Glomerular visceral epithelial cell (primary cell): Measurements from ENCODE around the gene C4orf50.

Experiments
- DNase-seq: peaks from one replicate; pipeline ENCODE4 v3.0.0-alpha.2; 2016; ENCODE audit errors: extremely low spot score

C4orf50 gene

DNA sequence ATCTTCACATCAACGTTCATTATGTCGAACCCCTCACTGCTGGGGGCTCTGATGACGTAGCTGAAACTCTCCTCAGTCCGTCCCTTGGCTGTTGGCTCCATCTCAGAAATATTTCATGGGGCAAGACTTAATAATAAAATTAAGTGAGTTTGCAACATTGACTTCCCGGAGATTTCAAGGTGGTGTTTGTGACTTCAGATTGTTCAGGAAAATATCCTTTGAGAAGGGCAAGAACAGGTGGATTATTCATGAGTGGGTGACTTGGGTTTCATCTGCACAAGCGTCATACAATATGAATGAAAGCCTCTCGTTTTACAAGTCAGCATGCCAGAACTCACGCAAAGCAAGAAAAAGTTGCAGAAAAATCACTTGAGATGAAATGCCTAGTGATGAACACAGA lies at the start of gene C4orf50:
Gene C4orf50, minus strand, starts transcription at position 101 of the 400 bp plus-strand sequence.
- DNase-seq, result no peak

DNA sequence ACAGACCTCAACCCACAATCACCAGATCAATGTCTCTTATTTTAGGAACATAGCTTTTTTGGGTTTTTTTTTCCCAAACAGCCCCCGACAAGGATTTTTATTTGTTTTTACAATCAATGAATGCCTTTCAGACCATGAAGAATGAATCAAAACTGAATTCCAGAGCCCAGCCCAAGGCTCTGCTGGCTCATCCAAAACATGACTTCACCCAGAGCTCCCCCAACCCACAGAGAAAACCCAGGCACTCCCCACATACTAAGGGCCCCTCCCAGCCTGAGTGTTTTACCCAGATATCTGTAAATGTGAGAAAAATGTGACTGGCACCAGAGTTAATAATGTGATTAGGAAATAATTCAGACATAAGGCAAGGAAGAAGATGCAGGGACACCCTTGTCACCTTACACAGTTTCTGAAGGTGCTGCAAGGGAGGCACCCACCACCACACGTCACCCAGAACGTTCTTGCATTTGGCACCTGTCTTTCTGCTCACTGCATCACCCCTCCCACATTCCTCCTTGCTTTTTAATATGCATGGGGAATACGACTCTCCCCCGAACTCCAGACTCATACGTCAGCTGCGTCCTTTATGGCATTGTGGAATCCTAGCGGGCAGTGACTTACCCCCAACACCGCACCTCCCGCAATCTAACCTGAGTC lies 47.8 kb upstream of the C4orf50 start:
- DNase-seq, result no peak

DNA sequence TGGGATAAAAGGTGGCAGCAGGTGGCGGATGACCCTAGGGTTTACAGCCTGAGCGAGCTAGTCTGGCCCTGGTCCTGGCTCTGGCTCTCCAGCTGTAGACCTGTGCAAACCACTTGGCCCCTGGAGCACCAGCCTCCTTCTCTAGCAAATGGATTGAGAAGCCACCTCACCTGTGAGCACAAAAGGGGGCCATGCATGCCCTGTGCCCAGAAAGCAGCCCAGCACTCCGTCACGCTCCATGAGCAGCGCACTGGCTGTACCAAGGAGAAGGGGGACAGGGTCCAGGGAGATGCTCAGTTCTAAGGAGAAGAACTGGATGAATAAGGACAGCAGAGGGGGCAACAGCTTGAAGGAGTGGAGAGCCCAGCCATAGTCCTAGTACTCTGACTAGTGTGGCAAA lies 46.9 kb upstream of the C4orf50 start:
- DNase-seq, result no peak

DNA sequence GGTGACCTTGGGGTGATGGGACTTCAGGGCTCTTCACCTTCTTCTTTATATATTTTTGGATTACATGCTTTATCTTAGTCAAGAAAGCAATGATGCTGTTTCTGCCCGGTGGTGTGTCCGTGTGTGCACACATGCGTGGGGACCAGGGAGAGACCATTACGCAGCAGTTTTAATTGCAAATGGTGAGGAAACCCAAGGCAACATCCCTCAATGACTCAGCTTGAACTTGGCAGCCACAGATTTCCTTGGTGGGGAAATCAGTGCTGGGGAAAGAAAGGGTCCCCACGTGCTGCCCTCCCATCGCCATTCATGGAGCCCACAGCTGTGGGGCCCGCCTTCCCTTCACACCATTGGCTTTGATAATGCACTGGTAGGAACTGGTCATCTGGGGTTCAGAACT lies 46.2 kb upstream of the C4orf50 start:
- no peak for DNase-seq

DNA sequence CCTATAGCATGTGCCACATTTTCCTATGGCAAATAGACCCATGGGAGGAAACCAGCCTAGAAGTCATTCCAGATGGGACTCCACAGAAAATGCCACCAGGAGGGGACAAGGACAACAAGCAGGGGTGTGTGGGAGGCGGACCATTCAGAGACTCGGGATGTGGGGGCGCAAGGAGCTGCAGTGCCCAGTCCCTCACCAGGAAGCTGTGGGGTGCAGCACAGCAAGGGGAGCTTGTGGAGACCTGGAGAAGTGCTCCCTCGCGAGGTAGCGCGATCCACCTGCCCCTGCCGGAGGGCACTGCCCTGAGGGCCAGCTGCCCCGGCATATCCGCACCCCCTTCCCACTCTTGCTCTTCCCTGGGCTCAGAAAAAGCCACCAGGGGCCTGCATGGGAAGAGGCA lies 45.5 kb upstream of the C4orf50 start:
- DNase-seq, result no peak

DNA sequence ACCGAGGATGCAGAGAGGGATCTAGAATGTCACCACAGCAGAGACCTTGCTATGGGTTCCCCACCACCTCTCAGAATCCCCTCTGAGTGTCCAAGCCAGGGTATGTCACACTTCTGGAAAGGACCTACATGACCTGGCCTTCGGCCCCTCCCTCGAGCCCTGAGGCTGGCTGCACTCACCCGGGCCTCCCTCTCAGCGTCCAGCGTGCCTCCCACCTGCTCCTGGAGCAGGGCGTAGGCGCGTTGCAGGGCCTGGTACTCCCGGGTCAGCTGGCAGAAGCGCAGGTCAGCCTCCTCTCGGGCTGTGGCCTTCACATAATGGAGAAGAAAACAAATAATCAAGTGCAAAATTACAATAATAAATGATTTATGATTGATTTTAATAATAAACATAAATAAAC lies 43.9 kb upstream of the C4orf50 start:
- no peak for DNase-seq

DNA sequence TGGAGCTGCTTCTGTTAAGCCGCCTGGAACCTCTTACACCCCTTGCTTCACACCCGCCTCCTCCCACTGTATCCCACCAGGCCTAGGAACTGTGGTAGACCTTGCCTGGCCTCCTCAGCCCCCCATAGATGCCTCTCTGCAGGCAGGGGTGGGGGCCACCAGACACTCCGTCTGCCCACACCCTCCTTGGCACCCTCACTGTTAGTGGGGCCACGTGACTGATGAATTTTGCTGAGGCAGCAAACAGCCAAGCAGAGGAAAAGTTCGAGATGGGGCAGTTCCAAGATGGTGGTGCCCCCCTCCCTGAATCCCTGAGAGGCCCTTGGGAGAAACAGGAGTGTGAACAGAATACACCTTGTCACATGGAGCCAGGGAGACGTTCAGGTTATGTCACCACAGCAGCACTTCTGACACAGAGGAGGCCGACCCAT lies 41.2 kb upstream of the C4orf50 start:
- no peak for DNase-seq

DNA sequence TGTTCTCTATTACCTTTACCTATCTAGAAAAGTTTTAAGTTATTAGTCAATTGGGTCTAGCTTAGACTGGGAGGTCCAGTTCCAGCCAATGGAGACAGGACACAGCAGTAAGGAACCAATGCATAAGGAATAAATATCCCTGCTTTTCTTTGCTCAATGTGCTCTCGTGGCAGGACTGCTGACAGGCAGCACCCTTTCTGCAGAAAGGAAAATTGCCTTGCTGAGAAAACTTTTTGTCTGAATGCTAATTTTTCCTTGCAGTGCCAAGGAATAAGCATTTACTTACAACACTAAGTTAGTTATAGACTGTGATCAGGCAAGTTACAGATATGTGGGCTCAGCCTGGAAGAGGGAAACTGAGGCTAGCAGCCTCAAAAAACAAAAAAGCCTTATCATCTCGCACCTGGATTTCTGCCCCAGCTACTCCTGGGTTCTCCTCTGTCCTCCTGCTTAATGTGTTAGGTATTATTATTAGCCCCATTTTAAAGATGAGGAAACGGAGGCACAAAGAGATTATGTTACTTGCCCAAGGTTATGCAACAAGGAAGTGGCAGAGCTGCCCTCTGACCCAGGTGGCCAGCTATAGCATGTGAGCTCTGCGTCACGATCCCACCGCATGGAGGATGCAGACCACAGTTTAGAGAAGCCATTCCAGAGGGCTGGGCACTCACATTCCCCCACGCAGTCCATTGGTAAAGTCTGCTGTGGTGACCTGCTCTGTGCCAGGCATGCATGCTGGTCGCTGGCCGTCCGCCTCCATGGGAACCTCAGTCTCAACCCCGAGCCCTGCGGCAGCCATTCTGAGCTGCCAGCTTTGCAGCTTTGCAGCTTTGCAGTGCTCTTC lies 40.5 kb upstream of the C4orf50 start:
- DNase-seq, result no peak

DNA sequence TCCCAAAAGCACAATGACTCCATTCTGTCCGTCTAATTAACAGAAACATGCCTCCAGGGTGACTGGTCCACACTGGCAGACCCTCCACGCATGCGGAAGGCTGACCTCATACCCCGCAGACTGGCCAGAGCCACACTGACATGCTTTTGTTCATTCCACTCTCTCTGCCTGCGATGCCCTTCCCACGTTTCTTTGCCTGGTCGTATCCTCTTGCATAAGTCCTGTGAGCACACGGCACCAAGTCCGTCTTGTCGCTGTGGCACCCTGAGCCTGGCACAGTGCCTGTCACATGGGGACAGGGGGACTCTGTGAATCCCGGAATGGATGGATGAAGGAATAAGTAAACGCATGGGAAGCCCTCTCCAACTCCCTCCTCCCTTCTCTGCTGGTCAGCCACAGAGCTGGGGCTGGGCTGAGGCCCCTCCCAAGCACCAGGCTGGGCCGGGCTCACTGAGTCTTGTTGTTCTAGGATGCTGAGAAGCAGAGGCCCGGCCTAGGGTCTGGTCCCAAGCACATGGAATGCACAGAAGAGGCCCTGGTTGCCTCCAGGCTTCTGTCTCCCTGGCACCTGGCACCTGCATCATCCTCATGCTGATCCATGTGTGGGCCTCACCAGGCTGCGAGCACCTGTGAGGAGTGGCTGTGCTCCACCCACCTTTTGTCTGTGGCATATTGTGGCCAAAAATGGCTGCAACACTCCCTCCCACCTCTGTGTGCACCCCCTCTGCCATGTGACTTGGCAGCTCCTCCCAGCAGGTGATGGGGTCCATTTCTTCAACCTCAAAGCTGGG lies 38.9 kb upstream of the C4orf50 start:
- DNase-seq, result no peak

DNA sequence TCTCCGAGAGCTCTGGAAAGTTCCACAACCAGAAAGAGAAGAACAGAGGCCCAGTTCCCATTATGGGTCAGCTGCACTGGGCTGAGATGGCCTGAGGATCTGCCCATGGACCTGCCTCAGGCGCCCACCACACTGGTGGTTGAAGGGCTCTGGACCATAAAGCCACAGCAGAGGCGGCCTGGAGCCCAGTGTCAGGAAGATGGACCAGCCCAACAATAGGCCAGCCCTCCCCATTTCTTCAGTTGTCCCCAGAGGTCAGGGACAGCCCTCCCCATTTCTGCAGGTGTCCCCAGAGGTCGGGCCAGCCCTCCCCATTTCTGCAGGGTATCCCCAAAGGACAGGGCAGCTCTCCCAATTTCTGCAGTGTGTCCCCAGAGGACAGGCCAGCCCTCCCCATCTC lies 37.2 kb upstream of the C4orf50 start:
- DNase-seq, result no peak

DNA sequence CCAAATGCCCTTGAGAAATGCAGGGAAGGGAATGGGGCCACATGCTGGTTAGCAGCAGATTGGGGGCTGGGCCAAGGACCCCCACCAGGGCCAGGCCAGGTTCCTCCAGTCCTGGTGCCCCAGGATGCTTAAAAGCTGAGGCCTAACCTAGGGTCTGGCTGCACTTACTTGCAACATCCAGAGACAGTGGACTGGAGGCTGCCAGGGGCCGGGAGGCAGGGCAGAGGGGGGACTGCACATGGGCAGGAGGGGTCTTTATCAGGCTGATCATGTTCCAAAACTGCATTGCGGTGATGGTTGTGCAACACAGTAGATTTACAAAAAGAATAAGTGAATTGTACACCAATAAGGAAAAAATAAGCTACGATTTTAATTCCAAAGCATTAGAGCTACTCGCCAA lies 36.8 kb upstream of the C4orf50 start:
- DNase-seq, result no peak

DNA sequence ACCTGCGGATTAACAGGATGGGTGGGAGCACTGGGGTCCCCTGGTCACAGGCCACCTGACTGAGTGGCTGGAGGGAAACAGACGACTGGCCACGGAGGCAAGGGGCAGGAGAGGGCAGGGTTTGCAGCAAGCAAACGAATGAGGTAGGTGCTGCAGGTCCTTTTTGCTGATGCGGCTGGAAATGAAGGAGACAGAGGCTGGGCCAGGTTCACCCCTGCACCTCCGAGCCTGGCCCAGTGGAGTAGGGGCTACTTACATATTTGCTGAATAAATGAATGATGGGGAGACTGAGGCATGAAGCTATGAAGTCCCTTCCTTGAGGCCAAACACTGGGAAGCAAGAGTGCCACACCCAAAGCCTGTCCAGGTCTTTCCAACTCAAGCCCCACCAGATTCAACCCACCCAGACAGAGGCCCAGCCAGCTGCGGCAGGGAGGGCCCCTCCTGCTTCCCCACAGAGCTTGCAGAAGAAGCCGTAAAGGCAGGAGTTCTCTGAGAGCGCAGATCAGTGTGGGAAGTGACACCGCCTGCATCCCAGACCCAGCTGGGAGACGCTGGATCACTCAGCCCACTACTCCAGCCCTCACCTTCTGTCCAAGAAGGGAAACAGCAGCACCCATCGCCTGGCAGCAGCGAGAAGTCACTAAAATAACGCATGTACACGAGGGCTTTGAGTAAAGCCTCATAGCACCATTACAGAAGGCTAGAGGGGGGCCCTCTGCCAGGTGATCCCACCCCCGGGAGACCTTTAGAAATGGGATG lies 36.1 kb upstream of the C4orf50 start:
- no peak for DNase-seq

DNA sequence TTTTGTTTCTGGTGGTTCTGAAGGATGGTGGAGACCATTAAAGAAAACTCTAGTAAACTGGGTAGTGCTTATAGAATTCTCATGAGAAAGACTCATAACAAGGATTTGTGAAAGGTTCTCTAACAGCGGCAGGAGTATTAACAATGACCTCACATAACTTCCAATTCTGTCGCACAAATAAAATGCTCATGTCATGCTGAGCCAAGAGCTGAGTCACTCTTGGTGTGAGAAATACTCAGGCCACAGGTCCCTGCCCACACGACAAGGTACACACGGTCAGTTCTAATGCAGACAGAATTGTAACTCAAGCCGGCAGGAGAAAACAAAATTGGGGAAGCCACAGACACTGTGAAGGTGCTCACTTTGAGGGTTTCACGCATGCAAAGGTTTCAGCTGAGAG lies 34.4 kb upstream of the C4orf50 start:
- DNase-seq, result no peak

DNA sequence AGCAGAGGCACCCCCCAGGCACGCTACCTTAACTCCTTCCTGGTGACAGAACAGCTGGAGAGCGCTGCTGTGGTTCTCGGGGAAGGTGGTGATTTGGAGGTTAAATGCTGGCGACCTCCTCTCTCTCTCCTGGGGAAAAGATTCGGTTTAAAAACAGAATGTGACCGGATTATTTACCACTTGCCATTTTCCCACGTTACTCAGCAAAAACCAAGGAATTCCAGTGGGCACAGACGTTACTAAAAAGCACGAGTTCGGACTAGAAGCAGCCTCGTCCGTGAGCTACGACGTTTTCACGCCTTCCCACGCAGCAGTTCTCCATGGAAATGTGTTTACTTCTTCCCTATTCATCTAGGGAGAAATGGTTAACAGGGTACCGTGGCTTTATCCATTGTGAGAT lies 32.3 kb upstream of the C4orf50 start:
- DNase-seq, result no peak

DNA sequence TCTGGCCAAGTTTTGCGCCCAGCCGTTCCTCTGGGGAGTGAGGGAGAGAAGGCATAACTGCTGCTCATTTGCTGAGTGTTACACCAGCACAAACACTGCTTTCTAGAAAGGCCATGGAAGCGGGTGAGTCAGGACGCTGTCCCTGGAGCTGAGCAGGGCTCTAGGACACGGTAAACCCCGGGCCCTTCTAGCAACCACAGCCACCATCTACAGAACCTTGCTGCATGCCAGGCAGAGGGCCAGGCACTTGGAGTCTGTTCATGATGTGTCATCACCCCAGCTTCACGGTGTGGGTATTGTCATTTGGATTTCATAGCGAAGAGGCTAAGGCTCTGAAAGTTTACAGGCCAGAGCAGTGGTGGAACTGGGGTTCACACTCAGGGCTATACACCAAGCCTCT lies 31.8 kb upstream of the C4orf50 start:
- DNase-seq, result no peak

DNA sequence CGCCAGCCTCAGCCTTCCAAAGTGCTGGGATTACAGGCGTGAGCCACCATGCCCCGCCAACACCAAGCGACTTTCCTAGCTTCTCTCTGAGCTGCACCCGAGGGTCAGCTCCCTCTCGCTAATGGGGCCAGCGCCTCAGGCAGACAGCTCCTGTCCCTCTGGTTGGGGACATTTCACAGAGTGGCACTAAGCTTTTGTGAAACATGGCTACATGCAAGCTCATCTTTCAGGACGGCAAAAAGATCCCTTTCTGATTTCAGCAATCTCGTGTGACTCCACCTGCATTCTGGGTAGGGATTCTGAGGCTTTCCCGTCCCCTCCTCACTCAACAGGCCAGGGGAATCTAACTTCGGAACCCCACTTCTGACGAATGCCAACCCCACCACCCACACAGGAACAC lies 31.0 kb upstream of the C4orf50 start:
- no peak for DNase-seq

DNA sequence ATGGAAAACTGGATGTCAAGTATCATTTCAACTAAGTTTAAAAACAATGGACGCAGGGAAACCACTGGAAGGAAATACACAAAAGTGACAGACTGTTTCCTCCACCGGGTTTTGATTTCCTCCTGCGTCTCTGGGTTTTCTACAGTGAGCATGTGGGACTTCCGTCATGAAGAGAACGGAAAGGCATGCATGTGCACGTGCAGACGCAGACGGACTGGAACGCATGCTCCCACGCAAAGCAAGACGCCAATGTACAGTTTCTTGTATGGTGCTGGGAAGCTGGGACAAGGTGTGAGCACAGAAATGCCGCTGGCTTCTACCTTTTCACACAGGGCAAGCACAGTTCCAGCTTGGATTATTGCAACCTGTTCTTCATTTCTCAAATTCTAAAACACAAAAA lies 30.3 kb upstream of the C4orf50 start:
- DNase-seq, result no peak

DNA sequence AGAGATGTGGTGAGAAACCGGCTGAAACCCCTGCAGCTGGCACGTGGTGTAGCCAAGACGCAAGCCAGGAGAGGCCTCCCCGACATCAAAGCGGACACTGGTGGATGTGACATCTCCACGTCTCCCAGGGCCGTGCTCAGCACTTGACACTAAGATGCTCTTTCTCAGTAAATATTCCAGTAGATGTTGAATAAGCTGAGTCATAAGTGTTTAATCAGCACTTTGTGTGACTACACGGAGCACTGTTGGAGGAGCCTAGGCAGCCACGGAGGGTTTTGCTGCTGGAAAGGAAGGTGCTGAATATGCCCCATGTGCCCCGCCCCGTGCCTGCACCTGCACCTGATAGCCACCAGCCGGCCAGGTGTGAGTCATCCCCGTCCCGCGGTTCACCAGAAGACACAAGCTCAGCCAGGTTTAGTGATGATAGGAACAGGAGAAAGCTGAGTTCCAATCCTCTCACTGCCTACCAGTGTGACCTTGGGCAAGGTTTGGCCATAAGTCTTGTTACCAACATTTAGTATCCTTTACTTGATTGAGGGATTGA lies 29.0 kb upstream of the C4orf50 start:
- no peak for DNase-seq

DNA sequence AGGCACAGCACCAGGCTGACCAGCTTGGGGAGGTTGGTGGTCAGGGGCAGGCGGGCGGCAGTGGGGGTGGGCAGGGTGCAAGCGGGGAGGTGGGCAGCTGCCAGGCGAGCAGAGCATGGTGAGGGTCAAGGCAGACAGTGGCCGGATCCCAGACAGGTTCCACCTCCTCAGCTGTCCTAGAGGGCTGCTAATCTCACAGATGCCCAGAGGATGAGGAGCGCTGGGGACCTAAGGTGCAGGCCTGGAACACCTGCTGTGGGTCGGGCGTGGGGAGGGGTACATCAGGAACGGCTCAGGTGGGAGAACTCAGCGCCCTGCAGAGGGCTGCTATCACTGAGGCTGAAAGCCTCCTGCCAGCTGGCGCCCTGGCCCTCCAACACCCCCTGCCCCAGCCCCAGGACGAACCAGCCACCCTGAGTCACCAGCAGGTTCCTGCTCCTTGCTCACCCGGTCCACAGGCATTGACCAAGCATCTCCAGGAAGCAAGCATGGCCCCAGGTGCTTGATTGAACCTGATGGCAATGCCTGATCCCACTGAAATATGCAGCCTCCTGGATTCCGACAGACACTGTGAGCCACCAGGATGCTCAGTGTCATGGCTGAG lies 28.4 kb upstream of the C4orf50 start:
- DNase-seq, result no peak

DNA sequence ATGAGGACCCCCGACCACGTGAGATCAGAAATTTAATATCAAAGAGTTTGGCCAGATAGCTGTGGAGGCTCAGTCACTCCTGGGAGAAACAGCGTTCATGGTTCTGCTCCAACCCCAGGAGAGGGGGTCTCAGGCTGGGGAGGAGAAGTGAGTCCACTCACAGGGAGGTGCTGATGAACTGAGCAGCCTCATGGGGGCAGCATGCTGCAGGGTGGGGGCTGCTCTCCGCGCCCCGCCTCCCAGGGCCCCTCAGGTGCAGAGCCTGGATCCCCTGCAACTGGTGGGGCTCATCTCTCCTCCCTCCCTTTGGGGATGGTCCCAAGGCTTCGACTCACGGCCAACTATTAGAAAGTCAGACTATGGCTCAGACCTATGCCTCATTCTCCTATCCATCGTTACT lies 26.6 kb upstream of the C4orf50 start:
- DNase-seq, result no peak

DNA sequence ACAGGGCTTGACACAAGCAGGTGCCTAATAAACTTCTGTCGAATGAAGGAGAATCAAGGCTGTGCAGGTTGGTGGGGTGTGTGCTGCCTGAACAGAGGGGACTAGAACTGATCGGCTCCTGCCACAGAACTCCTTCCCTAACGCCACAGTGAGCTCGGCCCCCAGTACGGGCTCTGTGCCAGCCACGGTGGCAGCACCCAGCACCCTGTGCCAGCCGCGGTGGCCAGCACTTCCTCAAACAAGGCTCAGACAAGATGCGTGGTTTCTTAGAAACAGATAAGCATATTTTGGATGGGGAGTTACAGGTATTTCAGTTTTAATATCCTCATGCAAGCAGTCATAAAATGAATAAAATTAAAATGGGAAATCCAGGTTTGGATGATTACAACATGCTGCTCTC lies 26.0 kb upstream of the C4orf50 start:
- DNase-seq, result no peak
